GM21723 (cell line): ENCODE results near the gene UGT2A2.
"Not testable (repeated sequence)": the region's sequence is repeated elsewhere in the genome, so short reads cannot be mapped to it uniquely, and the experiment has no call there.

Experiments used
- ATAC-seq: cut with Tn5 transposase; IDR thresholded peaks from one replicate; pipeline ENCODE4 v1.9.1; 2021; ENCODE audit warnings: mild to moderate bottlenecking, moderate library complexity; ENCODE audit not compliant: unreplicated experiment

The UGT2A2 gene

GRCh38 chr4:69639542-69639941, at the start of gene UGT2A2:
UGT2A2 (minus strand) TSS chr4:69639642; CDS start chr4:69639640, 2 bp downstream.
- ATAC-seq: no peak

DNA sequence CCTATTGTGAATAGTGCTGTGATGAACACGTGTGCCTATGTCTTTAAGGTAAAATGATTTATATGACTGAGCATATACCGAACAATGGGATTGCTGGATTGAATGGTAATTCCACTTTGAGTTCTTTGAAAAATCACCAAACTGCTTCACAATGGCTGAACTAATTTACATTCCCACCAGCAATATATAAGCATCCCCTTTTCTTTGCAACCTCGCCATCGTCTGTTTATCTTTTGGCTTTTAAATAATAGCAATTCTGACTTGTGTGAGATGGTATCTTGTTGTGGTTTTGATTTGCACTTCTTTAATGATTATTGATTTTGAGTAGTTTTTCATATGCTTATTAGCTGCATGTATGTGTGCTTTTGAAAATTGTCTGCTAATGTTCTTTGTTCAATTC, 45.4 kb upstream of the UGT2A2 start:
- ATAC-seq: no peak

DNA sequence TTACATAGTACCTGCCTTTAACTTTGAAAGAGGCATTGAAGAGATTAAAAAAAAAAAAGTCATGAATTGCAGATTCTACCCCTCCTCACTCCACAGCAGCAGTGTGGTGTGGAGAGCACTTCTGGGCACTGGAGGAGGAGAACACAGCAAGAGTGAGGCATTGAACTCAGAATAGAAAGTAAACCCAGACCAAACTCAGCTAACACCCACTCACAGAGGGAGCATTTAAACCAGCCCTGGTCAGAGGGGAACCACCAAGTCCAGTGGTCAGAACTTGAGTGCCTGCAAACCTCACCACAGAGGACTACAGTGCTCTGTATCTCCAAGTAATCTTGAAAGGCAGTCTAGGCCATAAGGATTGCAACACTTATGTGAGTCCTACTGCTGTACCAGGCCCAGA, 29.2 kb upstream of the UGT2A2 start:
- ATAC-seq: no peak

- not testable (repeated sequence) for ATAC-seq
Observed at GRCh38 chr4:69664009-69664408, 24.6 kb upstream of the UGT2A2 start.

DNA sequence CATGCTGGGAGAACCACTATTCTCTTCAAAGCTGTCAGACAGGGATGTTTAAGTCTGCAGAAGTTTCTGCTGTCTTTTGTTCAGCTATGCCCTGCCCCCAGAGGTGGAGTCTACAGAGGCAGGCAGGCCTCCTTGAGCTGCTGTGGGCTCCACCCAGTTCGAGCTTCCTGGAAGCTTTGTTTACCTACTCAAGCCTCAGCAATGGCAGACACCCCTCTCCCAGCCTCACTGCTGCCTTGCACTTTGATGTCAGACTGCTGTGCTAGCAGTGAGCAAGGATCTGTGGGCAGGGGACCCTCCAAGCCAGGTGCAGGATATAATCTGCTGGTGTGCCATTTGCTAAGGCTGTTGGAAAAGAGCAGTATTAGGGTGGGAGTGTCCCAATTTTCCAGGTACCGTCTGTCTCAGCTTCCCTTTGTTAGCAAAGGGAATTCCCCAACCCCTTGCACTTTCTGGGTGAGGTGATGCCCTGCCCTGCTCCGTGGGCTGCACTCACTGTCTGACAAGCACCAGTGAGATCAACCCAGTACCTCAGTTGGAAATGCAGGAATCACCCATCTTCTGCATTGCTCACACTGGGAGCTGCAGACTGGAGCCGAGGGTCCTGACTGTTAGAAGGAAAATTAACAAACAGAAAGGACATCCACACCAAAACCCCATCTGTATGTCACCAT, 21.8 kb upstream of the UGT2A2 start:
- not testable (repeated sequence) for ATAC-seq

DNA sequence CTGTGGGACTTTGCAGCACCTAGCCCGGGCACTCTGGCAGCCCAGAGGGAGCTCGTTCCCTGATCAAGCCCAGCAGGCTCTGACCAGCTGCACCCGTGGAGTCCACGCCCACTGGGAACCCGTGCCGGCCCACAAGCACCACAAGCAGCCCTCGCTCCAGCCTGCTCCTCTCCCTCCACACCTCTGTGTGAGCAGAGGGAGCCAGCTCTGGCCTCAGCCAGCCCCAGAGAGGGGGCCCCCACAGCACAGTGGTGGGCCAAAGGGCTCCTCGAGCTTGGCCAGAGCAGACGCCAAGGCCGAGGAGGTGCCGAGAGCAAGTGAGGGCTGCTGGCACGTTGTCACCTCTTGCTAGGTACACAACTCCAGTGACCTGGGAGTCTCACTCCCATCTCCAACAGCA, 18.7 kb upstream of the UGT2A2 start:
- no peak for ATAC-seq

DNA sequence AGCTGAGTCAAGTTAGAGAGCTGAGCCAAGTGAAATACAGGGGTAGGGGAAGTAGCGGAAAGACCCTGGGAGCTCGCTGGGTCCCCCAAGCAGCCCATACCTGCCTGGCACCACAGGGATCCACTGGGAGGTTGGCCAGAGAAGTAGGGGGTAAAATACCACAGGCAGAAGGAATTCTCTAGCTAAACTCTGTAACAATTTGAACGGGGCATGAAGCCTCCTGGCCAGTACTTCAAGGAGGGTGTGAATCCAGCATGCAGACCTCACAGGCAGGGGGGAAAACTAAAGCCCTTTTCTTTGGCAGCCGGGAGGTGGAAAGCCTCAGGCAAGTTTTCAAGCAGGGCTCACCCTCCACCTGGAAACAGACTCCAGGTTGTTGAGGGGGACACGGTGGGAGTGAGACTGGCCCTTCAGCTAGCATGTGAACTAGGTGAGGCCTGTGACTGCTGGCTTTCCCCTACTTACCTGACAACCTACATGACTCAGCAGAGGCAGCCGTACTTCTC, 17.3 kb upstream of the UGT2A2 start:
- ATAC-seq: no peak

DNA sequence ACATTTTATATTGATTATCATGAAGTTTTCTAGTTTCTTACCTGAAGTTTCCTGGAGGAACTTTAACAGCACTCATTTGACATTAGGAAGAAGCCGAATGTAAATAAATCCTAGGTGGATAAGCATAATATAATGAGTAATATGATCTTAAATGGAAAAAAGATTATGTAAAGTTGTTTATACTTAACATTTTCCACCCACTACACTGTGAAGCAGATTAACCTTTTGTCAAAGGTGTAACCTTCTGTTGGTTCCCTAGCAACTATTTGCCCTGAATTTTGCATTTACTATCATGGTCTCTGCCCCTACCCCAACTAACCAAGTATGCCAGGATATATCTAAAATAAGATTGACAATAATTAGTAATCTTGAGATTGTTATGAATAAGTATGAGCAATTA, 13.7 kb upstream of the UGT2A2 start, which contains the start of gene UGT2A1:
Gene UGT2A1, minus strand, starts transcription at position 101 of the 400 bp plus-strand sequence. CDS start 5,603 bp downstream, outside the sequence.
- ATAC-seq: no peak

DNA sequence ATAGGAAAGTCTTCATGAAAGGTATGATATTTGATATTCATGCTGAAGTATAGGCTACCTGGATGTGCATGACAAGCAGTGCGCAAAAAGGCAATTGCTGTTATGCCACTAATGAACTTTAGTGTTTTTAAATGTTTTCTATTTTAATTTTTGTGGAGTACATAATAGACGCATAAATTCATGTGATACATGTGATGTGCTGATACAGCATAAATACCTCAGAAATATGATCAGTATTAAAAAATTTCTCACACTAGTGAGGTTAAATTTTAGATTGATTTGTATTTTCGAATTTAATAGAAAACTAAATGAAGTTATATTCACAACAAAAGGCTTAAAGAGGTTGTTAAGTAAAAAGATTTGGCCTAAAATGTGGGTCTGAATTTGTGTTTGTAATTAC, 11.4 kb upstream of the UGT2A2 start:
- no peak for ATAC-seq

- ATAC-seq: no peak
Observed at GRCh38 chr4:69649629-69650028, 10.2 kb upstream of the UGT2A2 start.

- no peak for ATAC-seq
Observed at GRCh38 chr4:69649207-69649606, 9.8 kb upstream of the UGT2A2 start.

- ATAC-seq: no peak
Observed at GRCh38 chr4:69642961-69643360, 3.5 kb upstream of the UGT2A2 start.

DNA sequence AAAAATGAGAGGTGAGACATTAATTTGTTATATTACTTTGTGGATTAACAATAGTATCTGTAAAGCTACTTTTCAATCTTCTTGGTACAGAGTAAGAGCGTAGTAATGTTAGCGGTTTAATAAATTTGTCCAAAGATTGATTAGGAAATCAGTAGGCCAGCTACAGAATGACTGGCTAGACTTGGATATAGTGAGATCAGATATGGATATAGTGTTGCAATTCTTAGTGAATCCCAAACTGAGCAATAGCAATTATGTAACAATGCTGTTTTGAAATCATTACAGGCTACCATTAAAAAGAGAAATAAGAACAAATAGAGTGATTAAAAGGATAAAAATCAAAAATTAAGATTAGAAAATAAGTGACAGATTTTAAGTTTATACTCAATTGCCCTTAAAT, 847 bp upstream of the UGT2A2 start:
- no peak for ATAC-seq

- no peak for ATAC-seq
Observed at GRCh38 chr4:69617083-69617694, 22.3 kb downstream of the UGT2A2 start.

GRCh38 chr4:69610484-69610883, 29.0 kb downstream of the UGT2A2 start:
- no peak for ATAC-seq

DNA sequence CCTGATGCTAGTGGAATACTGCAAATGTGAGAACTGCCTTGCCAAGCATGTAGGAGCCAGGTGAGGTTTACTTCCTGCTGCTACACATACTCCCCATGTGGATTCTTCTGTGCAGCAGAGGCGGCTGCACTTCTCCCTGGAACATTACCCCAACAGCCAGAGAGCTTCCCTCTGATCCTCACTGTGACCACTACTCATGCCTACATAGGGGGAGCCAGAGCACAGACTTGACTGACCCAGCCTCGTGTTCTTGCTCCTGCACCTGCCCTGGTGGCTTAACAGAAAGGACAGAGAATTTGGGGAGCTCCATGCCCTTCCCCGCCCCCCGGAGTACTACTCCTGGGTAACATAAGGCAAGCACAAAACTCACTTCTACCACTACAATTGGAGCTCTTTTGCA, 38.4 kb downstream of the UGT2A2 start:
- no peak for ATAC-seq

- ATAC-seq: no peak
Observed at GRCh38 chr4:69600013-69600412, 39.4 kb downstream of the UGT2A2 start.

- no peak for ATAC-seq
Observed at GRCh38 chr4:69594382-69594781, 45.1 kb downstream of the UGT2A2 start.

- ATAC-seq: no peak
Observed at GRCh38 chr4:69591364-69591763, 48.1 kb downstream of the UGT2A2 start.

DNA sequence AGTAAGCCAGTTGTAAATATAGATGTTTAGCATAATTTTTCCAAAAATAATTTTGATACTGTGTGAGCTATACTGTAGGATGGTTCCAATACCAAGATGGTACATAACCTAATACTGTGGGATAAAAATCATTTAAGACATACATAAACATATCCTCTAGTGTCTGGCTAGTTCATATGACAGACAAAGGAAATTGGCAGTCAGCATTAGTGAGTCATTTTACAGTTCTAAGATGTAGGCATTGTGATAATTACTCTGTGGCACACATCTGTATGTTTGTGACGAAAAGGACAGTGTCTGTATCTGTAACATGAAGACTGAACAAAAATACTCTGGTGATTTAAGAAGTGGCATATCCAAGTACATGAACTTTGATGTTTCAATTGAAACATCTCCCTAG, 49.6 kb downstream of the UGT2A2 start:
- ATAC-seq: no peak

DNA sequence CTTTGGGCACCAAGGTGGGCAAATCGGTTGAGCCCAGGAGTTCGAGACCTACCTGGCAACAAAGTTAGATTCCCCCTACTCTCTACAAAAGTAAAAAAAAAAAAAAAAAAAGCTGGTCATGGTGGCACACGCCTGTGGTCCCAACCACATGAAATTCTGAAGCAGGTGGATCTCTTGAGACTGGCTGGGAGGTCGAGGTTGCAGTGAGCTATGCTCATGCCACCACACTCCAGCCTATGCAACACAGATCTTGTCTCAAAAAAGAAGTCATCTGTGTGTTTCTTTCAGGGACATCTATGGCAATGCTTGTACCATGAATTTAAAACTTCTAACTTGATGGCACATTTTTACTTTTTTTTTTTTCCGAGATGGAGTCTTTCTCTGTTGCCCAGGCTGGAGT, 55.3 kb downstream of the UGT2A2 start:
- ATAC-seq: no peak

- ATAC-seq: no peak
Observed at GRCh38 chr4:69583543-69583942, 55.9 kb downstream of the UGT2A2 start.
